22Rv1 (cell line): ENCODE results near the gene CECR2.

Experiments used
- H3K27ac ChIP-seq: fragments of 450-650 bp; 2 replicates; pipeline ENCODE4 v1.5.1; 2017
- CTCF ChIP-seq: fragments of 450-650 bp; IDR thresholded peaks from 2 replicates; pipeline ENCODE4 v1.5.1; 2017; ENCODE audit warnings: mild to moderate bottlenecking
- ZFX ChIP-seq: fragments of 450-650 bp; IDR thresholded peaks from 2 replicates; pipeline ENCODE4 v1.6.1; 2017; ENCODE audit warnings: antibody characterized with exemption, borderline replicate concordance

Gene CECR2

DNA sequence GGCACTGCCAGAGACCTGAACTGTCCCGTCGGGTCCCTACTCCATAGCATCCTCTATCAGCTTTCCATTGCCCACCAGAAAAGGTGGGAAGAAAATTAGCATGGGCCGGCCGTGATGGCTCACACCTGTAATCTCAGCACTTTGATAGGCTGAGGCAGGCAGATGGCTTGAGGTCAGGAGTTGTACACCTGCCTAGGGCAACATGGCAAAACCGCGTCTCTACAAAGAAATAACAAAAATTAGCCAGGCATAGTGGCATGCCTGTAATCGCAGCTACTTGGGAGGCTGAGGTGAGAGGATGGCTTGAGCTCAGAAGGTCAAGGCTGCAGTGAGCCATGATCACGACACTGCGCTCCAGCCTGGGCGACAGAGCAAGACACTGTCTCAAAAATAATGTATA, 197.5 kb downstream of the CECR2 start:
- no peak overlapping the region for H3K27ac ChIP-seq
- no peak for TF ChIP-seq CTCF
- TF ChIP-seq ZFX: no peak

DNA sequence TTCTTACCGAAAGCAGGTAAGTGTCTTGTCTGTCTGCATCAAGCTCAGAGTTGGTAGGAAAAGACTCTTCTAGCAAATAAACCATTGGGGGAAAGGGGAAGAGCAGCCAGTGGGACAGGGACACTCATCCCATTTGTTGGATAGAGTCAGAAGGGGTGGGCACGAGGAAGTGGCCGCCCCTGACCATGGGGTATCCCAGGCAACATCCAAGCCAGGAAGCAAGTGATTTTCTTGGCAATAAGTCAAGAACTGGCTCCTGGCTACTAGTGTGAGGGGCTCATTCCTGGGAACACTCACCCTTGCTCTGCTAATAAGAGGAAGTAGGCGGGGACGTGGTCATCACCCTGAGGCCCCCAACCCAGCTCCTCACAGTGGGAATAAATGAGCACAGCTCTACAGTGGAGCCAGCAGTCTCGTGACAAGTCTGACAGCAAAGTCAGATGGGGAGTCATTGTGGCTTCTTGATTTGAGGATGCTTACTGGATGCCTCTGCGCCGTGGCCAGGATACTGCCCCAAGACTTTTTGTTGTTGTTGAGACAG, 200.8 kb downstream of the CECR2 start:
- H3K27ac ChIP-seq: no peak overlapping the region
- TF ChIP-seq CTCF (no peak), ZFX (no peak)

DNA sequence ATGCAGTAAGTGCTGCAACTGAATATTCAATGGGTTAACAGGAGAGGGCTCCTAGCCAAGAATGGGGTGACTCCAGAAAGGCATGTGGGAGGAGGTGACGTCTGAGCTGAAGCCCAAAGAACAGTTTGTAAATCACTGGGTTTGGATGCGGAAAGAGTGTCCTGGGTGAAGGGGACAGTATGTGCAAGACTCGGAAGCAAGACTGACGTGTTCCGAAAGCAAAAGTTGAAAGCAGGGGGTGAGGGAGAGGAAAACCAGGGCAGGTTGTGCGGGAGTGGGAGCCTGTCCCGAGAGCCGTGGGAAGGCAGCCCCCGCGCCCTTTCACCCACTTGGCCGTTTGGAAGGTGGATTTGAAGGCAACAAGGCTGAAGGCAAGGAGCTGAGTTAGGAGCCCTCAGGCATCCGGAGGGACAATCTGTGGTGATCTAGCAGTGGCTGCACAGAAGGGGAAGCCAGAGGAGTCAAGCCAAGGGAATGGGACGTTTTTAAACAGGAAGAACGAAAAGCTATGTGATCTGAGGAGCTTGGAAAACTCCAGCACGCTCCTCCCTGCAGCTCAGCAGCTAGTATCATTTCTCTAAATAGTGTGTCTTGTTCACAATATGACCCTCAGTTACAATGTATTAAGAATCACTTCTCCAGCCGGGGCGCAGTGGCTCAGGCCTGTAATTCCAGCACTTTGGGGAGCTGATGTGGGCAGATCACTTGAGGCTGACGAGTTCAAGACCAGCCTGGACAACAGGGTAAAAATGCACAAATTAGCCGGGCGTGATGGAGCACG, 201.8 kb downstream of the CECR2 start:
- TF ChIP-seq ZFX (no peak), CTCF (no peak)
- no peak overlapping the region for H3K27ac ChIP-seq

DNA sequence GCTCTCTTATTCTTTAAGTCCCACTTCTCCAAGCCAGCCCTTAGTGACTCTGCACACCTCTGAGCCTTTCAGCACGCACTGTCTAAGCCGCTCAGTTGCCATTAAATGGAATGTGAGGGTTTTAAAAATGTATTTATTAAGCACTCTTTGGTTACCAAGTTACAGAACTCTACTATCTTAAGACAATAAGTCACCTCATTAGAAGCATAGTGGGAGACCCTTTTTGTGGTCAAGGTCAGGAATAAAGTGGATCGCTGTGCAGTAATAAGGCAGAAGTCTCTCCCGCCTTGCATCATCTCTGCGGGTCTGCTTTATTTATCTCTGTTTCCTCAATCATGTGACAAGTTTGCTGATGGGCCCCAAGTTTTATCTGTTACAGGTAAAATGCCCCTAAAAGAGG, 205.9 kb downstream of the CECR2 start:
- TF ChIP-seq CTCF: no peak
- no peak for TF ChIP-seq ZFX
- H3K27ac ChIP-seq: no peak overlapping the region

DNA sequence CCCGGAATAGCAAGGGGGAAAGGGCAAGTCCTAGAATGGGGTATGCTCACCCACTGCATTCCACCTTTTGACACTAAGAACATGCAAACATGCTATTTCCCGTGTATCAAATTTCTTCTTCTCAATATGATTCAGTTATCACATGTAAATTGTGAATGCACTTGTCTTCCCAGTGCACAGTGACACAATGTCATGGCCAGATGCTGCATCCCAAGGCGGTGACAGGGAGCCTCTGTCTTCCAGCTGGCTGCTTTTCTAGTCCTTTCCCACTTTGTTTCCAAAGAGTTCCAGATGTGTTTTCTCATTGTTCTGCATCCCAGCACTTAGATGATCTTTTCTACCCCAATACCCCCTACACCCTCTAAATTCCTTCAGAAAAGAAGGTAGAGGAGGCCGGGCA, 206.4 kb downstream of the CECR2 start:
- H3K27ac ChIP-seq: no peak overlapping the region
- TF ChIP-seq CTCF (no peak), ZFX (no peak)

GRCh38 chr22:17576470-17576869, 207.2 kb downstream of the CECR2 start:
- no peak for TF ChIP-seq CTCF
- TF ChIP-seq ZFX: no peak
- H3K27ac ChIP-seq: no peak overlapping the region

DNA sequence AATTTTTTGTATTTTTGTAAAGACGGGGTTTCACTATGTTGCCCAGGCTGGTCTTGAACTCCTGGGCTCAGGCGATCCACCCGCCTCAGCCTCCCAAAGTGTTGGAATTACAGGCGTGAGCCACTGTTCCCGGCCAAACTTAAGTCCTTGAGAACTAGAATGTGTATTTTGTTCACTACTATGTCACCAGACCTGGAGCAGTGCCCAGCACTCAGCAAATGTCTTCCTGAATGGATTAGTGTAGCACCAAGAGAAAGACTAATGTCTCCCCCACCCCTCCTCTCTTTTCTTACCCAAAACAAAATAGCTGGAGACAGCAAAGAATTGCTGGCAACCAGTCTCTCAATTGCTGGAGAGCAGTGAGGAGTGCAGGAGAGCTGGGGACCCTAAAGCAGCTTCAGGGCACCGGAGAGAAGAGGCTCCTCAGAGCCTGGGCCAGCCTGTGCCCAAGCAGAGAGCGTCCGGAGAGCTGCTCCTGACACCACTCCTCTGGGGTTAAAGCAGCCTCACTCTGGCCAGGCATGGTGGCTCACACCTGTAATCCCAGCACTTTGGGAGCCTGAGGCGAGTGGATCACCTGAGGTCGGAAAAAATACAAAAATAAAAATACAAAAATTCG, 209.0 kb downstream of the CECR2 start:
- TF ChIP-seq CTCF: no peak
- TF ChIP-seq ZFX: no peak
- no peak overlapping the region for H3K27ac ChIP-seq
